ENCODE data around the gene DLX1.

Gene DLX1

GRCh38 chr2:172095146-172095904, 10.0 kb downstream of the DLX1 start:
- H3K27ac ChIP-seq = peak overlapping the region in 9 of 21 experiments; percentile 40 to 86 (median 70)
- H3K4me3 ChIP-seq = peak overlapping the region; percentile 31 to 49 (median 44)

GRCh38 chr2:172095905-172096625, 10.8 kb downstream of the DLX1 start:
- peak overlapping the region in 10 of 21 experiments; percentile 2 to 86 (median 62) for H3K27ac ChIP-seq
- H3K4me3 ChIP-seq = peak overlapping the region; percentile 31 to 49 (median 44)

- peak overlapping the region; percentile 26 to 49 (median 44) for H3K4me3 ChIP-seq
- peak overlapping the region in 12 of 21 experiments; percentile 2 to 86 (median 56) for H3K27ac ChIP-seq
Observed at GRCh38 chr2:172096626-172097547, 11.6 kb downstream of the DLX1 start.

GRCh38 chr2:172097557-172098131, 12.3 kb downstream of the DLX1 start:
- Histone ChIP-seq H3K27ac (peak overlapping the region in 5 of 21 experiments; percentile 30 to 86 (median 67)), H3K4me3 (peak overlapping the region in 2 of 7 experiments; percentile 46 to 49)

- Histone ChIP-seq H3K4me3 (no peak overlapping the region), H3K27ac (no peak overlapping the region)
Observed at GRCh38 chr2:172098287-172098649, 13.0 kb downstream of the DLX1 start.

GRCh38 chr2:172098650-172099471, 13.6 kb downstream of the DLX1 start:
- H3K4me3 ChIP-seq = peak overlapping the region in 6 of 7 experiments; percentile 7 to 59 (median 21)

GRCh38 chr2:172099472-172100079, 14.3 kb downstream of the DLX1 start:
- Histone ChIP-seq H3K27ac (peak overlapping the region in 2 of 21 experiments; percentile 49 to 71), H3K4me3 (peak overlapping the region in 6 of 7 experiments; percentile 7 to 59 (median 22))

More at GRCh38 chr2:172098650-172099471, 13.6 kb downstream of the DLX1 start:
- H3K27ac ChIP-seq = peak overlapping the region in 2 of 21 experiments; percentile 18 to 31

DNA sequence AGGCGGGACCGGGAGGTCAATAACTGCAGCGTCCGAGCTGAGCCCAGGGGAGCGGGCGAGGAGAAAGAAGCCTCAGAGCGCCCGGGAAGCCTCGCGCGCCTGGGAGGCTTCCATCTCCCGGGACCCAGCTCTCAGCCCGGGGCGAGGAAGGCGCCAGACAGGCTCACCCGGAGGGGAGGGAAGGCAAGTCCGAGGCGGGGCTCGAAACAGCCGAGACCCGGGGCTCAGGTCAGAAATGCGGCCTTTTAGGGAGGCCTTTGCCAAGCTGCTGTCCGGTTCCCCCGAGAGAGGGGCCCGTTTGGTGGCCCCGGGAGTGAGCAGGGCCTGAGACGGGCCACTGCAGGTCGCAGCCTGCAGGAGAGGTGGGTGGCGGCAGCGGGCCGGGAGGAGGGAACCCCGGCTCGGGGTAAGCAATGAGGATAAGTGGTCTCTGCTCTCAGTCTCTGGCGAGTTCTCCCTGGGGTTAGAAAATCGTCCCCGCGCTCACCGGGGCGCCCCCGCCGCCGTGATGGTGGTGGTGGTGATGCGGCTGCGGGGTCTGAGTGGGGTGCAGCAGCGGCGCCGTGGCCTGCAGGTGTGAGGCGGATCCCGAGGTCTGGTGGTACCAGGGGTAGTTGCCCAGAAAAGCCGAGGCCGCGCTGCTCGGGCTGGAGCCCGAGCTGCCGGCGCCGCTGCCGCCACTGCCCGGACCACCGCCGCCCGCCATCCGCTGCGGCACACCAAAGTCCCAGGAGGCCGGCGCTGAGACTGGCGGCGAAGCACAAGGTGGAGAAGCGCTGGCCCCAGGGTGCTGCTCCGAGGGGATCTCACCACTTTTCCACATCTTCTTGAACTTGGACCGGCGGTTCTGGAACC, 15.0 kb downstream of the DLX1 start:
- peak overlapping the region in 2 of 21 experiments; percentile 49 to 71 for H3K27ac ChIP-seq
- peak overlapping the region in 3 of 7 experiments; percentile 47 to 59 (median 48) for H3K4me3 ChIP-seq

DNA sequence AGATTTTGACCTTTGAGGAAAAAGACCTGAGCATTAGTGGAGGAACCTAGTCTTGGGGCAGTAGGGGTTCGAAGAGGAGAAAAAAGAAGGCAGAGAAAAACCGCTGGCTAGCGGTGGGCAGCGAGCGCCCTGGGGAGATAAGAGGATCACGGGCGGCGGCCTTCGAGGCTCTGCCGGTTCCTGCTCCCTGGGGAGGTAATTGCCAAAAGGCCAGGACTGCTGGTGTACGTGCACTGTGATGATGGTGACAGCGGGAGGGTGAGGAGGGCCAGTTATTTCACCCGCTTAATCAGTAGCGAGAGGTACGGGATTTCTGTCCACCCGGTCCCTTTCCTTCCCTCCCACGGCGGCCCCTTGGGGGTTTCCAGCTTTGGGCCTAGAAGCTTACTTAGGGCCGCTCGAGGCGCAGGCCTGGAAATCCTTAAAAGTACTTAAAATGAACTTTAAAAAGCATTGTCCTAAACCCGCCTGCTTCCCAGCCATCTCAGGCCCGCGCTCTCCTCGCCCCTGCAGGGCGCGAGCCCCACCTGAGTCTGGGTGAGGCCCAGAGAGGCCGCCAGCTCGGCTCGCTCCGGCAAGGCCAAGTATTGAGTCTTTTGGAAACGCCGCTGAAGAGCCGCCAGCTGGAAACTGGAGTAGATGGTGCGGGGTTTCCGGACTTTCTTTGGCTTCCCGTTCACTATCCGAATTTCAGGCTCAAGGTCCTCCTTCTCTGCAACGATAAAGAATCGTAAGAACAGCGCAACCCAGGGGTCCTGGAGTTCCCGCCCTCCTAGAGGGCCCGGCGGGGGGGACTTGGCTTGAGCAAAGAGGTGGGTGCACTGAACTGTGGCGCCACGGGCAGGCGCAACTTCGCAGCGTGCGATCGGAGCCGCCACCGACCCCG, 15.9 kb downstream of the DLX1 start:
- Histone ChIP-seq H3K27ac (peak overlapping the region in 2 of 21 experiments; percentile 49 to 71), H3K4me3 (peak overlapping the region; percentile 23 to 59 (median 53))

- peak overlapping the region in 3 of 21 experiments; percentile 32 to 71 (median 41) for H3K27ac ChIP-seq
- peak overlapping the region; percentile 23 to 59 (median 53) for H3K4me3 ChIP-seq
Observed at GRCh38 chr2:172101821-172102390, 16.6 kb downstream of the DLX1 start.

DNA sequence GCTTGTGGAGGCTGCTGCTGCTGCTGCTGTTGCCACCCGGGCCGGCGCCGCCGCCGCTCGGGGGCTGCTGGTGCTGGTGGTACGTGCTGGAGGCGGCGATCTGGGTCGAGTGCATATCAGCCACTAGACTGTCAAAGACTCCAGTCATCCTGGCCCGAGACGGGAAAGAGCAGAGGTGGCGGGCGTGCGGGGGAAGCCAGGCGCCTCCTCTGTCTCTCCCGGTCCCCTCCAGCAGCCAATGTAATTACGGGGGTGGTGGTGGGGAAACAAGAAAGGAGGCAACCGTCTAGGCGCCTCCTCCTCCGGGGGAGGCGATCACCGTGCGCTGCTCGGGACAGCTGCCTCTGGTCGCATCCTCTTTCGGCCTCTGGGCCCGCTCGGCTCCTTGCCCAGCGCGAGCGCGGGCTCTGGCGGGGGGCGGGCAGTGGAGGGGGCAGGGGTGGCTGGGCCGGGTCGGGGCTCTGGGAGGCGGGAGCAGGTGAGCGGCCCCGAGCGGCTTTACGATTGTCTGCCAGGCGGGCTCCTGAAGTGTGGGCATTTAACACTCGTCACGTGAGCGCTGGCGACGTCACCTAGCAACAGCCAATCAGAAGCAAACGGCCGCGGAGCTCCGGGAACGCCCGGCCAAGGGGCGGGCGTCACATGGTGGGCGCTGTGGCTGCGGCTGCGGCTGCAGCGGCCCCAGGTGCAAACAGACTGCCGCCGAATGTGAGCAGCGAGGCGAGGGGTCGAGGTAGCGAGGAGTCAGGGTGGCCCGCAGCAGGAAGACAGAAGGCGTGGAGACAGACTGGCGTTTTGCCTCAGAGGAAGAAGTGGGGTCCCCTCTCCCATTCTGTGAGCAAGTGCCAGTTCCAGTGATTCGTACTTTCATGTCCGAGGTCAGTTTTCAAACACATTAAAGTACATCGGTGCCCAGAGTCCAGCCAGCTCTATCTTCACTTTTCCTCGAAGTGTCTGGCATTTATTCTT, 17.4 kb downstream of the DLX1 start, which contains the start of gene DLX2:
Gene DLX2, minus strand, starts transcription at position 510 of the 969 bp plus-strand sequence. Its CDS starts 362 bp downstream, at position 148.
- Histone ChIP-seq H3K27ac (peak within 1 kb of the TSS in 3 of 21 experiments; percentile 32 to 71 (median 41)), H3K4me3 (peak within 1 kb of the TSS; percentile 23 to 59 (median 53))

DNA sequence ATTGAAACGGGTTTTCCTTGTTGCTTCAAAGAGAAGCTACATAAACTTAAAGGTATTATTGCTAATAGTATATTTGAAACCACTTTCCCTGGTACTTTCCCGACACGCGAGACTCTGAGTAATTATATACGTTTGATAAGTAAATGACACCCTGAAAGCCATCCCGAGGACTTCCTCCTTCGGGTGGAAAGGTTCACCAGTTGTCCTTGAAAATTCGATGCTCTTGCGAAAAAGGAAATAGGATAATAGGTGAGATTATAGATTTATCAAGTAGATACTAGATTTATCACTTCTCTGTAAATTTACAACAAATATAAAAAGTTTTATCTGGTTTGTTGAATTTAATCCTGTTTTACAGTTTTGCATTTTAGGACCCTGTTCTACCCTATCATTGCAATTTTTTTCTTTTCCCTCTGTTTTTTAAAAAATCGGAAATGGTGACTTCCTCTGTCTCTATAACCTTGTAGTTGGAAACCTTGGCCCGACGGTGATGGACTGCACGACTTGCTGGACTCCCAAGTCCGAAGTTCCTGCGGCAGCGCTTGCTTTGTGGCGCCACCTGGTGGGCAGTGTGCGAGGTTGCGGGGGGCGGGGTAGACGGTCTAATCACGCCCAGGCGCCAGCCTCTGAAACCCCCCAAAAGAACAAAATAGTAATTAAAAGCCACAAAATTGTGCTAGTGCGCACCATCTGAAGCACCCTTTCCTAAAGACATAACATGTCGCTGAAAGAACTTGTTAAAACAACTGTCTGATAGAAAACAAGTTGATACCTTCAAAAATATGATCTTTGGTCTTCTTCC, 18.4 kb downstream of the DLX1 start:
- Histone ChIP-seq H3K27ac (no peak overlapping the region), H3K4me3 (peak overlapping the region in 2 of 7 experiments; percentile 48 to 53)

GRCh38 chr2:172105471-172106107, 20.3 kb downstream of the DLX1 start:
- peak overlapping the region in 4 of 7 experiments; percentile 24 to 36 (median 28) for H3K4me3 ChIP-seq
- H3K27ac ChIP-seq = no peak overlapping the region
